HCT116 (cell line): ENCODE measurements around the gene MAN1A1. TPM values are rescaled to one million over a fixed set of nuclear protein-coding genes. Genes with fewer than 3 reads are reported as not detected.
A peak's percentile ranks its signal among the peaks of the same experiment; 100 is the strongest.

Experiments
- ATAC-seq: fragments of 200-7000 bp; cut with Tn5 transposase; 2 replicates; pipeline ENCODE4 v1.9.1; 2020; ENCODE audit warnings: mild to moderate bottlenecking, moderate library complexity
- BruUV-seq: library from RNA; stranded (reverse); fragments of 400-500 nt; replicated peaks from 2 replicates; lab custom pipeline; 2021; lab: Mats Ljungman, UMichigan
- CTCF ChIA-PET: fragments of 300-600 bp; sonication (Branson Sonifier 250); formaldehyde crosslinking; loops from one replicate; lab custom pipeline; 2021; ENCODE audit warnings: antibody characterized with exemption; lab: Charles Lee
- POLR2A ChIA-PET: fragments of 300-600, 350-600 bp; sonication (Branson Sonifier 250); formaldehyde crosslinking; loops from one replicate; lab custom pipeline; 2021; ENCODE audit warnings: antibody characterized with exemption; lab: Charles Lee
- RAD21 ChIA-PET, 2 experiments: fragments of 300-600 bp; sonication (Branson Sonifier 250); formaldehyde crosslinking; loops; one replicate each; lab custom pipeline; 2023; ENCODE audit warnings: low total read pairs in 2 of 2; ENCODE audit not compliant: uncharacterized antibody in 2 of 2, unreplicated experiment in 2 of 2, low non-redundant PET in 1 of 2; lab: Charles Lee
- DNase-seq: peaks from one replicate; pipeline ENCODE4 v3.0.0-alpha.2; 2010; ENCODE audit warnings: low read depth, low spot score
- H2AFZ ChIP-seq: fragments of 200-600 bp; shearing (Covaris generic), sonication (generic); 2 replicates; pipeline ENCODE4 v1.6.1; 2017; ENCODE audit warnings: low read depth, mixed run types, mixed read lengths, antibody characterized with exemption, low read length; ENCODE audit not compliant: poor library complexity, severe bottlenecking
- H3K27ac ChIP-seq: 2 replicates; pipeline ENCODE4 v1.5.1; 2012; ENCODE audit warnings: low read depth, low read length
- H3K27me3 ChIP-seq: fragments of 200-600 bp; sonication (generic); 2 replicates; pipeline ENCODE4 v1.6.1; 2016; ENCODE audit warnings: mixed run types, low read length, mixed read lengths; ENCODE audit not compliant: insufficient read depth
- H3K36me3 ChIP-seq, 2 experiments: fragments of 200-500 bp in 1 of 2; fragments of 200-600 bp in 1 of 2; sonication (Bioruptor generic) in 1 of 2; sonication (generic) in 1 of 2; 2 replicates each; pipeline versions ENCODE4 v1.5.1 to v1.6.1; 2014 to 2016; ENCODE audit warnings: low read length in 2 of 2, inconsistent platforms in 1 of 2, mixed read lengths in 1 of 2, mixed run types in 1 of 2; ENCODE audit not compliant: insufficient read depth in 2 of 2, control insufficient read depth in 1 of 2
- H3K4me1 ChIP-seq, 2 experiments: fragments of 200-600 bp in 1 of 2; sonication (generic) in 1 of 2; 2 replicates each; pipeline versions ENCODE4 v1.5.1 to v1.6.1; 2012 to 2017; ENCODE audit warnings: low read length in 2 of 2, inconsistent platforms in 1 of 2, mild to moderate bottlenecking in 1 of 2, mixed read lengths in 1 of 2, mixed run types in 1 of 2, moderate library complexity in 1 of 2; ENCODE audit not compliant: insufficient read depth in 2 of 2, control insufficient read depth in 1 of 2
- H3K4me2 ChIP-seq: fragments of 200-600 bp; sonication (generic); 2 replicates; pipeline ENCODE4 v1.6.1; 2017; ENCODE audit warnings: mixed run types, low read length, mixed read lengths
- H3K4me3 ChIP-seq, 2 experiments: fragments of 200-600 bp in 1 of 2; sonication (generic) in 1 of 2; replicated peaks in 1 of 2; 2 replicates each; pipeline ENCODE4 v1.5.1; 2011 to 2016; ENCODE audit warnings: low read length in 2 of 2, control low read depth in 1 of 2, low read depth in 1 of 2, mild to moderate bottlenecking in 1 of 2, mixed read lengths in 1 of 2, mixed run types in 1 of 2
- H3K79me2 ChIP-seq: fragments of 200-600 bp; sonication (generic); 2 replicates; pipeline ENCODE4 v1.6.1; 2017; ENCODE audit warnings: mild to moderate bottlenecking, mixed run types, low read length, moderate library complexity, mixed read lengths; ENCODE audit not compliant: insufficient read depth
- H3K9ac ChIP-seq: fragments of 200-600 bp; sonication (generic); 2 replicates; pipeline ENCODE4 v1.6.1; 2016; ENCODE audit warnings: low read length, mixed read lengths
- H3K9me2 ChIP-seq: fragments of 200-600 bp; sonication (generic), shearing (Covaris generic); 2 replicates; pipeline ENCODE4 v1.6.1; 2017; ENCODE audit warnings: mixed run types, mild to moderate bottlenecking, moderate library complexity; ENCODE audit not compliant: insufficient read depth
- H3K9me3 ChIP-seq, 2 experiments: fragments of 200-500 bp in 1 of 2; fragments of 200-600 bp in 1 of 2; sonication (Bioruptor generic) in 1 of 2; sonication (generic) in 1 of 2; 2 replicates each; pipeline ENCODE4 v1.6.1; 2014 to 2017; ENCODE audit warnings: low read length in 2 of 2, mixed read lengths in 2 of 2, inconsistent platforms in 1 of 2, low read depth in 1 of 2, mild to moderate bottlenecking in 1 of 2, mixed run types in 1 of 2, moderate library complexity in 1 of 2; ENCODE audit not compliant: control insufficient read depth in 1 of 2, insufficient read depth in 1 of 2
- H4K20me1 ChIP-seq: fragments of 200-600 bp; sonication (generic), shearing (Covaris generic); 2 replicates; pipeline ENCODE4 v1.6.1; 2017; ENCODE audit warnings: mixed run types, mild to moderate bottlenecking, moderate library complexity; ENCODE audit not compliant: insufficient read depth
- ATF3 ChIP-seq: IDR thresholded peaks from 2 replicates; pipeline ENCODE4 v1.6.1; 2012
- CTCF ChIP-seq, 3 experiments: fragments of 200-600 bp in 1 of 3; sonication (generic) in 1 of 3; IDR thresholded peaks in 2 of 3; conservative IDR thresholded peaks in 1 of 3; 2 replicates each; pipeline ENCODE4 v1.5.1; 2012 to 2017; ENCODE audit warnings: low read depth in 2 of 3, low read length in 2 of 3, antibody characterized with exemption in 1 of 3, borderline replicate concordance in 1 of 3, control low read depth in 1 of 3, mild to moderate bottlenecking in 1 of 3, mixed read lengths in 1 of 3, mixed run types in 1 of 3, moderate library complexity in 1 of 3; ENCODE audit not compliant: insufficient read depth in 1 of 3
- ELF1 ChIP-seq: IDR thresholded peaks from 2 replicates; pipeline ENCODE4 v1.6.1; 2012; ENCODE audit warnings: low read depth, borderline replicate concordance
- RAD21 ChIP-seq: IDR thresholded peaks from 2 replicates; pipeline ENCODE4 v1.6.1; 2012; ENCODE audit warnings: low read depth, mild to moderate bottlenecking
- SIN3A ChIP-seq: IDR thresholded peaks from 2 replicates; pipeline ENCODE4 v1.6.1; 2012; ENCODE audit warnings: low read depth
- SP1 ChIP-seq: IDR thresholded peaks from 2 replicates; pipeline ENCODE4 v1.6.1; 2012; ENCODE audit warnings: low read depth
- YY1 ChIP-seq: IDR thresholded peaks from 2 replicates; pipeline ENCODE4 v1.6.1; 2011; ENCODE audit warnings: low read length, low read depth, moderate library complexity, mild to moderate bottlenecking; ENCODE audit not compliant: insufficient replicate concordance; ENCODE audit errors: extremely low read depth
- ZFX ChIP-seq: fragments of 450-650 bp; IDR thresholded peaks from 2 replicates; pipeline ENCODE4 v1.6.1; 2017
- intact Hi-C: fragments of 100-400 bp; cut with micrococcal nuclease; formaldehyde crosslinking; loops from 2 replicates; pipeline ENCODE4 v1.10.0; 2022
- total RNA-seq: library from RNA; stranded (reverse); gene quantifications from one replicate; pipeline ENCODE4 v1.2.1, GENCODE V29; 2021; ENCODE audit not compliant: unreplicated experiment

The MAN1A1 gene
- total RNA-seq, 1 experiment from 2014 or later = 46.0 TPM

- TF ChIP-seq ELF1 = no peak
- TF ChIP-seq ATF3 = no peak
- TF ChIP-seq SP1 = no peak
- no peak for TF ChIP-seq CTCF (IDR thresholded peaks at IDR 0.05 in 2 of 3, conservative IDR thresholded peaks at IDR 0.05 in 1 of 3; ENCODE audit: borderline replicate concordance in 1 of 3, insufficient read depth in 1 of 3, low read depth in 2 of 3, low read length in 2 of 3)
- TF ChIP-seq RAD21 = no peak
- no peak for TF ChIP-seq SIN3A
- TF ChIP-seq ZFX = no peak
- TF ChIP-seq YY1 = no peak
- peak overlapping the region; percentile 26 for H3K9ac ChIP-seq
- no peaks in the 10 kb centered on the region for H3K9me2 ChIP-seq
- peak overlapping the region; percentile 66 for H3K4me2 ChIP-seq
- intact Hi-C loops = loop anchor here (2.0 kb wide), 1 partner anchor 47 kb away; no protein-coding TSS in a partner anchor
- DNase-seq = no peak
- 0 out of 2 replicates have a peak, but pooled peaks cover 3% of the 10 kb centered on the region for H4K20me1 ChIP-seq
- H3K4me3 ChIP-seq = no peak overlapping the region
- H3K79me2 ChIP-seq = no peaks in the 10 kb centered on the region; the same call in 1 of the 2 replicates
- CTCF ChIA-PET = no interaction called here
- no peaks in the 10 kb centered on the region for H3K9me3 ChIP-seq
- H3K4me1 ChIP-seq = peaks cover 44 to 46% of the 10 kb centered on the region in 2 experiments
- no TSS peak for BruUV-seq
- no peaks in the 10 kb centered on the region for H3K36me3 ChIP-seq
- POLR2A ChIA-PET = no interaction called here
- peak overlapping the region; percentile 85 for H3K27ac ChIP-seq
- no peaks in the 10 kb centered on the region for H3K27me3 ChIP-seq
- ATAC-seq = peak; percentile 29; the same call in 1 of the 2 replicates
- no peak overlapping the region for H2AFZ ChIP-seq
- RAD21 ChIA-PET = no interaction called here
Measured at GRCh38 chr6:119261944-119262284, 87.6 kb downstream of the MAN1A1 start.
